ENCODE results near the gene LDHD.

The LDHD gene

DNA sequence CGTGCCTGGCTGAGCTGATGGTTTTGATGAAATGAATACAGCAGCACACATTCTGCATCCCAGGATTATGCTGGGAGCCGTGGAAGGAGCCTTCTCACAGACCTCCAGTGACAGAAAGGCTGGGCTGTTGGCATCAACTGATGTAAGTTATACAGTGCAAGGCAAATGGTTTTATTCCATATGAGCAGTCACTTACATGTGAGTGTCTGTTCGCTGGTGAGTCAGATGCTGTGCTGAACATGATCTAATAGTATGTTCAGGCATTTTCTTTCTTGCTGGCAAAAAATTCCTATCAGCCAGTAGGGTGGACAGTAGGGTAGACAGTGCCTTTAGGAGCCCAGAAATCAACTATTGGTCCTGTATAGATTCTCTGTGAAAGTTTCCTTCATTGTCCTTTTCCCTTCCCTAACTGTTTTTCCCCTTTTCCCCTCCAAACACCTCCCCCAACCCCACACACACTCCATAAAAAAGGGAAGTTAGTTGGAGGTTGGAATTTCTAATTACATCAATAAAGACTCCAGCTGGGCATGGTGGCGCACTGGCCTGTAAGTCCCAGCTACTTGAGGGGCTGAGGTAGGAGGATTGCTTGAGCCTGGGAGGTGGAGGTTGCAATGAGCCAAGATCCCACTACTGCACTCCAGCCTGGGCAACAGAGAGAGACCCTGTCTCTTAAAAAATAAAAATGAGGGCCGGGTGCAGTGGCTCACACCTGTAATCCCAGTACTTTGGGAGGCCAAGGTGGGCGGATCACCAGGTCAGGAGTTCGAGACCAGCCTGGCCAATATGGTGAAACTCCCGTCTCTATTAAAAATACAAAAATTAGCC is 36.2 kb downstream of the LDHD start:
- DNase-seq, result no peak
- no peak overlapping the region for H3K4me3 Mint-ChIP-seq
- H3K9me3 Mint-ChIP-seq, result peaks cover 0 to 8% of the 10 kb centered on the region in 2 donors
- no peak for ATAC-seq
- no peak overlapping the region for H3K27ac Mint-ChIP-seq
- peaks cover 31% of the 10 kb centered on the region for H3K4me1 Mint-ChIP-seq
- no peaks in the 10 kb centered on the region for H3K27me3 Mint-ChIP-seq

DNA sequence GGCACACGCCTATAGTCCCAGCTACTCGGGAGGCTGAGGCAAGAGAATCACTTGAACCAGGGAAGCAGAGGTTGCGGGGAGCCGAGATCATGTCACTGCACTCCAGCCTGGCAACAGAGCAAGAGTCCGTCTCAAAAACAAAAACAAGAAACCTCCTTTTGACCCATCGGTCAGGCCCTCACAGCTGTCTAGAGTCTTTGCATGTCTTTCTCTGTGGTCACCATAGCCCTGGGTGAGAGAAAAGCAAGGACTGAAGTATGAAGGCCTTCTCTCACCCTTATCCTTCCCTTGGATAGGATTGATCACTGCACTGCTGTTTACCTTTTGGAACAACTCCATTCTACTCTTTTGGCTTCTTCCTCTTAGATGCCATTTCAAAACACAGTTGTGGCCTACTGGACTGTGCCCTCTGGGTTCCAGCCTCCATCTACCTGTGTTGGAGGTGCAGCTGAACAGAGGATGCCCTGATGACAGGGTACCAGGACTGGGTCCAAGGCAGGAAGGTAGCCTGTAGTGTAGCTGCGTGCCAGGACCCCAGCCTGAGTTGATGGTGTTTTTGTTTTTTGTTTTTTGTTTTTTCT is 37.1 kb downstream of the LDHD start:
- ATAC-seq (no peak), DNase-seq (no peak)
- Mint-ChIP-seq H3K27me3 (no peaks in the 10 kb centered on the region), H3K4me3 (no peak overlapping the region), H3K27ac (no peak overlapping the region), H3K4me1 (peaks cover 37% of the 10 kb centered on the region), H3K9me3 (peaks cover 0 to 8% of the 10 kb centered on the region in 2 donors)

DNA sequence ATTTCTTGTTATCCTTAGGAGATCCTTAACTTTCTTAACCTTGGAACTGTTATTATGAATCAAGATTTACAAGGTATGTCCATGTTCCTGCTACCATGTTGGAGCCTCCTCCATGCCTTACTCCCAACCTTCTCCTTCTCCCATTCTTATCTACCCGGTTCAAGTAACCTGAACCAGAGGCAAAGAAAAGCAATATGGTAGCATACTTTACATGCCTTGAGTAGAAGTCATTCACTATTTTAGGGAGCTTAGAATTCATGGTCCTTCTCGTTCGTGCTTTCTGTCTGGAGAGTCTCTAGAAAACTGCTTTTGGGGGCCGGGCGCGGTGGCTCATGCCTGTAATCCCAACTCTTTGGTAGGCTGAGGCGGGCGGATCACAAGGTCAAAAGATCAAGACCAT is 37.7 kb downstream of the LDHD start:
- H3K9me3 Mint-ChIP-seq, result peaks cover 0 to 8% of the 10 kb centered on the region in 2 donors
- peaks cover 42% of the 10 kb centered on the region for H3K4me1 Mint-ChIP-seq
- no peak overlapping the region for H3K27ac Mint-ChIP-seq
- DNase-seq (no peak), ATAC-seq (no peak)
- H3K4me3 Mint-ChIP-seq, result no peak overlapping the region
- H3K27me3 Mint-ChIP-seq, result no peaks in the 10 kb centered on the region

DNA sequence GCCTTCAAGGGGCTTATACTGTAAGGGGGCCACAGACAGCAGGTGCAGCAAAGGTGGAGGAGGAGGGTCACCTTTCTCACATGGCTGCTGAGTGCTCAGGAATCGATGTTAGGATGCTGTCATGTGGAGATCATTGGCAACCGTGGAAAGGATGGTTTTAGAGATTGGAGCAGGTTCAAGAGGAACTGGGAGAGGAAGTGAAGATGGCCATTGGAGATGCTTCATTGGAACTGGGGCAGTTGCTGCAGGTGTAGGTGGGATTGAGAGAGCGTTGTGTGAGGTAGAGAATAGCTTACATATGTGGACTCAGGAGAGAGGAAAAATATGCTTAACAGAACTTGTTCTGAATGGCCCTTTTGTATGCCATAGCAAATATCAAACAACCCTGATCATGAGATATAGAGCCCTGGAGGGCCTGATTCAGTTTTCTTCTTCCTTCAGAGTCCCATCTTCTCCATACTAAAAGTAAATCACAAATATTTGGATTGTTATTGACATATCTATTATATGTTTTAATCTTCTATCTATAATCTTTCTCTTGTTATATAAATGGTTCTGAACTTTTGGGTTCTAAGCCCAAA is 40.8 kb downstream of the LDHD start:
- DNase-seq, result no peak
- Mint-ChIP-seq H3K4me3 (peak overlapping the region; percentile 39 to 58), H3K27me3 (no peaks in the 10 kb centered on the region), H3K9me3 (peaks cover 0 to 8% of the 10 kb centered on the region in 2 donors), H3K4me1 (peaks cover 38% of the 10 kb centered on the region), H3K27ac (peak overlapping the region; percentile 0 to 90)
- no peak for ATAC-seq

DNA sequence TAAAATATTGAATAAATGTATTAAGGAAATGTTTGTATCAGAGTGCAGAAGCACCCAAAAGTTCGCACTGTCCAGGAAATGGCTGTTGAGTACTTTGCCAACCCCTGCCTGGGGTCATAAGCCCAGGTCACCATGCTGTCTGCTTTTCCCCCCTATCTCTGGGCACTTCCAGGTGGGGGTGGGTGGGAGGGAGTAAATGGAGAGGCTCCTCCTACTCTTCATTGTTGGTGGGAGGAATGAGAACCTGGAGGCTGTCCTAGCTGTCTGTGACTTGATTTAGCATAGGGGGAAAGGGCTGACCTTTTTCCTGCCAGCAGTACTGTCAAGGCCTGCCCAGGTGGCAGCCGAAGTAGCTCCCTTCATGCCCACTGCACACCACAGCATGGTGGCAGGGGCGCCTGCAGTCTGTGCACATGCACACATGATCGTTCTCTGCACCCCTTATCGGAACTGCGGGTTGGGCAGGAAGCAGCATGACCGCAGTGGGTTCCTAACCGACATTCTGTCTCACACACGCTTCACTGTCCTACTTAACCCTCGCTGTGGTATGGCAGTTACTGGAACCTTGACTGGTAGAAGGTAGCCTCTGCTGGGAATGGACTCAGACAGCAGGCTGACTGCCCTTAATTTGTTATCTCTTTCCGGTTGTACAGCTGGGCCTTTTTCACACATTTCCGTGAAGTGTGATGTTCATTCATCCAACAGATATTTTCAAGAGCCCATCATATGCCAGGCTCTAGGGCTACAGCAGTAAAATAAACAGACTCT is 41.5 kb downstream of the LDHD start:
- peaks cover under 1 to 8% of the 10 kb centered on the region in 2 donors for H3K9me3 Mint-ChIP-seq
- H3K4me3 Mint-ChIP-seq, result peak overlapping the region; percentile 39 to 58
- no peaks in the 10 kb centered on the region for H3K27me3 Mint-ChIP-seq
- peak; percentile 99 for ATAC-seq
- DNase-seq, result peak; percentile 68 to 88
- peak overlapping the region in 1 of 2 donors; percentile 90 for H3K27ac Mint-ChIP-seq
- H3K4me1 Mint-ChIP-seq, result peaks cover 38% of the 10 kb centered on the region

DNA sequence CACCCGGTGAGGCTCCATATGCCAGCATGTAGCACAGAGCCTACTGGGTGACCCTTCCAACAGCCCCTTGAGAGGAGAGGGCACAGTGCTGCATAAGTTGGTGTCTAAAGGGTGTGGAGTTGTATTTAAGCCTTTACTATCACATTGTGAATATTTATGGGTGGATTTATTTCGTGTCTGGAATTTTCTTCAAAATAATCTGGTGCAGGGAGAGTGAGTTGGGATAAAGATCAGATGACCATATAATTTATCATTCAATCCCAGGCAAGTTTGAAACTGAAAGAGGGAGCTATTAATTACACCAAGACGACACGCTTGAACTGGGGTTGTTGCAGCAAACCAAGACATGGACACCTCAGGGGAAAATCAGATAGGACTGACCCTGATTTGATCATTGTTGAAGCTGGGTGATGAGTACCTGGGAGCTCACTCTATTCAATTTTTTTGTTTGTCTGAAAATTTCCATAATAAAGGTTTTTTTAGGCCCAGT is 42.2 kb downstream of the LDHD start:
- H3K9me3 Mint-ChIP-seq, result peaks cover 8% of the 10 kb centered on the region in 2 donors
- H3K27ac Mint-ChIP-seq, result no peak overlapping the region
- peaks cover 38% of the 10 kb centered on the region for H3K4me1 Mint-ChIP-seq
- no peak overlapping the region for H3K4me3 Mint-ChIP-seq
- DNase-seq, result no peak
- no peaks in the 10 kb centered on the region for H3K27me3 Mint-ChIP-seq
- ATAC-seq, result no peak

DNA sequence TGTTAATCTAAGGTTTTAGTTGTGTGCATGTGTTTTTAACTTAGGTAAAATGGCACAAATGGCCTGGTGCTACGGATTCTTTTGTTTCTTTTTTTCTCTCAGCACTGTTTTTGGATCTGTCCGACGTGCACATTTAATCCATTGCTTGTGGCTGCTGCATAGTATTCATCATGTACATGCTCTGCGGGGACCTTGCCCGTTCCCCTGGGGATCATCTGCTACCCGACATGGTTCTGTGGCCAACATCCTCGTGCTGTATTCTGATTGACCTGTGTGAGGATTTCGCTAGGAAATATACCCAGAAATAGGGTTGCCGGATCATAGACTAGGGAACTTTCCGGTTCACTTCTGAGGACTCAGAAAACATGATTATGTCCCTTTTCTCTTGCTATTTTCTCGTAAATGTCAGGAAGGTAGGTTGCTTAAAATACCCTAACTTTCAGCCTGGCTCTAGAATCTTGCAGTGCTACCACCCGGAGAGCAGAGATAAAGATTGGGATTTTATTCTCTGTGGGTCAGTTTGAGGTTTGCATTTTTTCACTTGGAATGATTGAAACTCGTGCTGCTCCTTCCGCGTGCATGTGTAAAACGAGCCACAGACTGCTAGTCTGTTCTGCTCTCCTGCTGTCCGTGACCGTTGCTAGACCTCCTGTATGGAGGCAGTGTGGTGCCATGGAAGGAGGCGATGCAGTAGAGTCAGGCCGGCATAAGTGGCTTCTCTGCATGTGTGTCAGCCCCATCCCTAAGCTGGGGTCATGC is 42.9 kb downstream of the LDHD start:
- DNase-seq (no peak), ATAC-seq (no peak)
- no peak overlapping the region for H3K27ac Mint-ChIP-seq
- no peaks in the 10 kb centered on the region for H3K27me3 Mint-ChIP-seq
- peaks cover 34% of the 10 kb centered on the region for H3K4me1 Mint-ChIP-seq
- peaks cover 8% of the 10 kb centered on the region in 2 donors for H3K9me3 Mint-ChIP-seq
- H3K4me3 Mint-ChIP-seq, result no peak overlapping the region

DNA sequence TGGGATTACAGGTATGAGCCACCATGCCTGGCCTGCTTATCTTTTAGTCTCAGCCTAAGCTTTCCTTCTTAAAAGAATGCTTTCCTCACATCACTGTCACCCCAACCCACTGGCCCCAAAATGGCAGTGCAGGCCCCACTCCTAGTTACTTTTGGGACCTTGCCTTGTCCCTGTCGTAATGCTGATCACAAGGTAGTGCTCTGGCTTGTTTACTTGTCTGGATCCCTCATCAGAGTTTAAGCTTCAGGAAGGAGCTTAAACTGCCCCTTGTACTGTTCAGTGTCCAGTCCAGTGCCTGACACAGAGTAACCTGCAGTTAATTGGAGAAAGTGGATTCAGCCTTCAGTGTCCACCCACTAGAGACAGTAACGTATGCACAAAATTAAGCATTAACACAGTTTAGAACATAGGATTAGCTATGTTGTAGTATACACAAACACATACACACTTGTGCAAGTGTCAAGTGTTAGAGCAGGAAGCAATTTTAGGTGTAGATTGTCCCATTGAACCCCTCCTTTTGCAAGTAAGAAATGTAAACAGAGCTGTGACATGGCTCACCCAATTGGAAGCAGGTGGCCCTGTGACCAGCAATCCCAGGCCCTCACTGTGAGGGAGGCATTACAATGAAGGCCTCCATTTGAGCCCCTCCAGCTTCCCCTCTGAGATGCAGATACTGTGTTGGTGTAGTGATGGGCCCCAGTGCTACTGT is 44.2 kb downstream of the LDHD start:
- no peak overlapping the region for H3K27ac Mint-ChIP-seq
- peaks cover 4 to 8% of the 10 kb centered on the region in 2 donors for H3K9me3 Mint-ChIP-seq
- peaks cover 28% of the 10 kb centered on the region for H3K4me1 Mint-ChIP-seq
- DNase-seq (no peak), ATAC-seq (no peak)
- no peaks in the 10 kb centered on the region for H3K27me3 Mint-ChIP-seq
- no peak overlapping the region for H3K4me3 Mint-ChIP-seq

- Mint-ChIP-seq H3K27ac (no peak overlapping the region), H3K9me3 (peaks cover 2 to 8% of the 10 kb centered on the region in 2 donors), H3K4me3 (no peak overlapping the region), H3K4me1 (peaks cover 28% of the 10 kb centered on the region), H3K27me3 (no peaks in the 10 kb centered on the region)
- ATAC-seq (no peak), DNase-seq (no peak)
Observed at GRCh38 chr16:75071621-75072020, 45.0 kb downstream of the LDHD start.

DNA sequence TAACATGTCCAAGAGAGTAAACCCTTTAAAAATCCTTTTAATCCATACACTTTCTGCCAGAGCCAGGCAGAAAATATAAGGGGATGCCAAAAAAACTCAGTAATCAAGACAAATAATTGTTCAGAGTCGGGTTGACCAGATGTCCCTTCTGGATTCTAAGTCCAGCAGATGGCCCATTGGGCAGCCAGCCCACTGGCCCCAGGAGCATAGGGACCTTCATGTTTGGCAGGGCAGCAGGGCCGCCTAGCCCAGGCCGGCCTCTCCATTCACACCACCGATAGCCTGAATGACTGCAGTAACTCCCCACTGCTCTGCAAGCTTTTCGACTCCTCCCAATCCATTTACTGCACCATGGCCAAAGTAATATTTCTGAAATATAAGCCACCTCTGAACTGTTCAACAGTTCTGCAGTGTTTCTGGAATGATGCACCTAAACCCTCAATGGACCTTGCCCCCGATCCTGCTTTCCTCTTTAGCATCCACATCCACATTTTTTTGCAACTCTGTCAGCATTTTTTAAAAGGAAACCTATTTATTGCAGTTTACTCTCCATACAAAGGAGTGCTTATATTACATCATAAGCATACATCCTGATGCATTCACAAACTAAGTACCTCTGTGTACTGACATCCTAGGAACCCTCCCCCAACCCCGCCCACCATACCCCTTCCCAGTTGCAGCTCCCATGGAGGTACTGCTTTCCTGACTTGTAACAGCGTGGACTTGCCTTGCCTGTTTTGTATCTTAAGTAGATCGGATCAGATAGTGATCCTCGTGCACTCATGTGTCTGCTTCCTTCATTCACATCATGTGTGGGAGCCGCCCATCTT is 46.4 kb downstream of the LDHD start:
- H3K4me1 Mint-ChIP-seq, result peaks cover 24% of the 10 kb centered on the region
- H3K4me3 Mint-ChIP-seq, result no peak overlapping the region
- no peak for DNase-seq
- H3K27ac Mint-ChIP-seq, result no peak overlapping the region
- peaks cover 0 to 8% of the 10 kb centered on the region in 2 donors for H3K9me3 Mint-ChIP-seq
- peaks cover 7% of the 10 kb centered on the region for H3K27me3 Mint-ChIP-seq
- no peak for ATAC-seq

DNA sequence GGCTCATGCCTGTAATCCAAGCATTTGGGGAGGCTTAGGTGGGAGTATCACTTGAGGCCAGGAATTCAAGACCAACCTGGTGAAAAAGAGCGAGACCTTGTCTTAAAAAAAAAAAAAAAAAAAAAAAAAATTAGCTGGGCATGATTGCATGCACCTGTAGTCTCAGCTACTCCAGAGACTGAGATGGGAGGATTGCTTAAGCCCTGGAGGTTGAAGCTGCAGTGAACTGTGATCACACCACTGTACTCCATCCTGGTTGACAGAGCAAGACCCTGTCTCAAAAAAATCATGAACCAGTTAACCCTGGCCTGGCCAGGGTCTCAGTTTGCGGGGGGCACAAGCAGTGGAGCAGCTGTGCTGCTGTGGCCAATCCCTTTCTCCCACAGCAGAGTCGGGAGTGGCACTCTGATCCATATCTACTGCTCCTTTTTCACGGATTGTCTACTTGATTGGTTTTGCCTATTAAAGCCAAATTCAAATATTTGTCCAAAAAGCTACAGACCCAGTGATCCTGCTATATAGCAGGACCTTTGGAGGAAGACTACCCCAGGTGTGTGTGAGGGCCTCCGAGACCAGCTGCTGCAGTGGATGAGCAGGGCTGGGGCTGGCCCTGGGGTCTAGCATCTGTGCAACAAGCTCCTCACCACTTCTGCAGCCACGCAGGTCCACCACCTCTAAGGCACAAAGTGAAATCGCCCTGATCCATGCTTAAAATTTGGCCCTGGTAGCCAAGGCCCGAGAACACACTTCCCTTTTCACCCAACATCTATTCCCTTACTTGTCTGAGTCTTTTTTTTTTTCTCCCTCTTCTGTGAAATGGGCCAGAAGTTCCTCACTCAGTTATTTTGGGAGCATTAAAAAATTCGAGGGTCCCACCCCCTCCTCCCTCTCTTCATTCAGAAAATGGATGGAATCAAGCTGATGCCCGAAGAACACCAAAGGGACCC is 48.2 kb downstream of the LDHD start:
- Mint-ChIP-seq H3K27ac (no peak overlapping the region), H3K4me1 (peaks cover 33% of the 10 kb centered on the region), H3K4me3 (no peak overlapping the region), H3K27me3 (peaks cover 11% of the 10 kb centered on the region), H3K9me3 (peaks cover 0 to 8% of the 10 kb centered on the region in 2 donors)
- DNase-seq, result no peak
- no peak for ATAC-seq

DNA sequence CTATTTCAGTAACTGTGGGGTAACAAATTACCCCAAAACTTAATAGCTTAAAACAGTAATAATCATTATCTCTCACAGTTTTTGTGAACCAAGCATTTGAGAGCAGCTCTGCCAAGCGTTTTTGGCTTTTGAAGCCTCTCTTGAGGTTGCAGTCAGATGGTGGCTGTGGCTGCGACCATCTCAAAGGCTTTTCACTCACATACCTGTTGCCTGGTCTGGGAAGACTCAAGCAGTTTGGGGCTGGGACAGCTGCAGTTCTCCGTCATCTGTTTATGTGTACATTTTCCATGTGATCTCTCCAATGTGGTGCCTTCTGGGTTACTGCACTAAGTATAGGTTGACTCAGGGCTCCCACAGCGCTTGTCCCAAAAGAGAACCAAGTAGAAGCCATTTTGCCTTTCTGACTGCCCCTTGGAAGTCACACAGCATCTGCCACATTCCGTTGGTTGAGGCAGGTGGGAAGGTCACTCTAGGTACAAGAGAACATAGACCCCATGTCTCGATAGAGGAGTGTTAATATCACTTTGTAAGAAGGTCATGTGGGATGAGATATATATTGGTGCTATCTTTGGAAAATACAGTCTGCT is 49.6 kb downstream of the LDHD start:
- peaks cover 0 to 8% of the 10 kb centered on the region in 2 donors for H3K9me3 Mint-ChIP-seq
- no peak overlapping the region for H3K4me3 Mint-ChIP-seq
- ATAC-seq (no peak), DNase-seq (no peak)
- no peak overlapping the region for H3K27ac Mint-ChIP-seq
- peaks cover 11% of the 10 kb centered on the region for H3K27me3 Mint-ChIP-seq
- peaks cover 44% of the 10 kb centered on the region for H3K4me1 Mint-ChIP-seq
